HG03521 (cell line): ENCODE results near the gene OGT.
"Not testable (repeated sequence)": the region's sequence is repeated elsewhere in the genome, so short reads cannot be mapped to it uniquely, and the experiment has no call there.

ENCODE experiments used
- ATAC-seq: cut with Tn5 transposase; IDR thresholded peaks from one replicate; pipeline ENCODE4 v1.9.1; 2021; ENCODE audit warnings: mild to moderate bottlenecking, moderate library complexity; ENCODE audit not compliant: unreplicated experiment

Gene OGT

GRCh38 chrX:71537743-71538142 is 4.8 kb downstream of the OGT start:
- ATAC-seq, result no peak

GRCh38 chrX:71540801-71541200 is 7.9 kb downstream of the OGT start:
- peak; percentile 17 for ATAC-seq

DNA sequence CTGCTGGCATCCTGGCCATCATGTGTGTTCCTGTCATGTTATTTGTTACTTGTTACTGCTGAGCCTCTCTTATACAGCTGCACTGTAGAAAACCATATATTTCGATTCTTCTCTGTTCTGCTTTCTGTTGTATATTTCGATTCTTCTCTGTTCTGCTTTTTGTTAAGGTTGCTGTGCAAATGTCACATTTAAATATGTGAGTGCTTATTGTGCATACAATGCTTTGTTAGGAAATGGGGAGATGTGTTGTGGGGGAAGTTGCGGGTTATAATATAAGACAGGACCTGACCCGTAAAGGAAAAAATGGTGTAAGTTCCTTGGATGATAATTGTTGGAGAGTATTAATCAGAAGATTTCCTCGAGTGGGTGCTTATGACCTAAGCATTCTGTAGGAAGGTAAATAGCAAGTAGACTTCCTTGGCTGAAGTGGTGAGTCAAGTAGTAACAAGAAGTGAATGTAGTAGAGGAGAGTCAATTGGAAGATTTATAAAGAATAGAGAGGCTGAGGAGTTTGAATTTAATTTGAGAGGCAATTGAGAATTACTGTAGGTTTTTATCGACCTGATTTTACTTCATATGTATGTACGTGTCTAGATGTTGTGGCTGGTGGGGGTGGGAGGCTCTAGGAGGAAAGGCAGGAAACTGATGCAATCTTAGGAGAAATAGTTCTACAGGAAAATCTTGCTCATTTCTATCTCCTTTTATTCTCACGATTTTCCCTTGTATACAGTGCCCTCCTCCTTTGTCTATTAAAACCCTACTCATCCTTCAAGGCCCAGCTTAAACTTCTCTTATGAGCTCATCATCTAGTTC is 8.5 kb downstream of the OGT start:
- peak; percentile 88 for ATAC-seq

DNA sequence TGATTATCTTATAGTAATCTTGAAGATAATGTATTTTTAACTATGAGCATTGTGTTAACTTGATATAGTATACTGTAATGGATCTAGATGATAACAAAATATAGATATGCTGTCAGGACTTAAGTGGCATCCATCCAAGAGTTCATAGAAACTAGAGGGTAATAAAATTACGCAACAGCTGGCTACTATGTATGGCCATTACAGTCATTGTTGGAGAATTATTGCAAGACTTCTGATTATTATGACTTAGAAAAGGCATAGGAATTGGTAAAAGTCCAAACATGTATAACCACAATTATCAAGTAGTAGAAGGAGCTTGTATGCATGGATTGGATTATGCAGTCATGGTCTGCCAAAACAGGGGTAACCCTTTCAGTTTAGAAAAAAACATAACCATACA is 9.5 kb downstream of the OGT start:
- no peak for ATAC-seq

DNA sequence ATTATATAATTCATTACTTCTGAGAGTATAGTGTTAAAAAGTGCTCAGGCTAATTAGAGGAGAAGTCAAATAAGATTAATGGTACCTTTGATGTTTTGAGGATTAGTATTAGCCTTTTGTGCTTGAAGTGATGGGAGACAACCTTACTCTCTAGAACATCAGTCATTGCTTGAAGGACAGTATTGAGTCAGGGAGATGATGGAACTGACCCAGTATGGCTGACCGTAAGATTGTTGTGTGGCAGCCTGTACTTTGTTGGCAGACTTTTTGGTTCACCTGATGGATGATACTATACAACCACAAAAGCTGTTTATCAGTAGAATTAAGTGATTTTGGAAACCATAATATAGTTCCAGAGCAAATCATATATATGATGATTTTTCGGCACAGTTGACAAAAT is 9.9 kb downstream of the OGT start:
- ATAC-seq, result no peak

GRCh38 chrX:71543316-71543715 is 10.4 kb downstream of the OGT start:
- ATAC-seq, result no peak

GRCh38 chrX:71545364-71545763 is 12.5 kb downstream of the OGT start:
- no peak for ATAC-seq

GRCh38 chrX:71546879-71547278 is 14.0 kb downstream of the OGT start:
- ATAC-seq, result no peak

DNA sequence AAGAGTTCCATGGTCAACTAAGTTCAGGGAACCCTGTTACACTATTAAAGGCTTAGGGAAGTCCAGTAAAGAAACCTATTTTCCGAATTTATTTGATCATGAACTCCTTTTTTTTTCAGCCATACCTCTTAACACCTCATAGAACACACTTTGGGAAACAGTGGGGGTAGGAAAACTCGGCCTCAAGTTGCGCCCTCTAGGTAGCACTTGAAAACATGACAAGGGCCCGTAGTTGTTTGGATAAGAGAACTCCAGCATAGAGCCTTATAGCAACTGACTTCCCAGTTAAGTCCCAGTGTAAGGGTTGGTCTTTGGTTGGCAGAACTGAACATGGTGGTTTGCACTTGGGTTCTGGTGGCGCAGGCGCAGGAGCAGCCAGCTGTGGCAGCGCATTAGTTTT is 14.4 kb downstream of the OGT start:
- ATAC-seq, result no peak

- ATAC-seq, result no peak
These were observed 17.1 kb downstream of the OGT start for GRCh38 chrX:71549986-71550385.

- no peak for ATAC-seq
These were observed 17.7 kb downstream of the OGT start for GRCh38 chrX:71550578-71550977.

- ATAC-seq, result no peak
These were observed 23.1 kb downstream of the OGT start for GRCh38 chrX:71556036-71556435.

GRCh38 chrX:71558920-71559319 is 26.0 kb downstream of the OGT start:
- no peak for ATAC-seq

GRCh38 chrX:71559773-71560172 is 26.9 kb downstream of the OGT start:
- not testable (repeated sequence) for ATAC-seq

GRCh38 chrX:71563921-71564320 is 31.0 kb downstream of the OGT start:
- no peak for ATAC-seq

- no peak for ATAC-seq
These were observed 32.7 kb downstream of the OGT start for GRCh38 chrX:71565474-71566041.

DNA sequence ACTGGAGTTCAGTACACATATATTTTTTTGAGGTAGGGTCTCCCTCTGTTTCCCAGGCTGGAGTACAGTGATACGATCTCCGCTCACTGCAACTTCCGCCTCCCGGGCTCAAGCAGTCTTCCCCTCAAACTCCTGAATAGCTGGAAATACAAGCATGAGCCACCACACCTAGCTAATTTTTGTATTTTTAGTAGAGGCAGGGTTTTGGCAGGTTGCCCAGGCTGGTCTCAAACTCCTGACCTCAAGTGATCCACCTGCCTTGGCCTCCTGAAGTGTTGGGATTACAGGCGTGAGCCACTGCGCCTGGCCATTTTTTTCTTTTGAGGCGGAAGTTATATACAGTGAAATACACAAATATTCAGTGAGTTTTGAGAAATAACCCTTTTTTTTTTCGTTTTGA is 38.5 kb downstream of the OGT start:
- not testable (repeated sequence) for ATAC-seq

GRCh38 chrX:71573590-71573989 is 40.7 kb downstream of the OGT start:
- ATAC-seq, result no peak

- no peak for ATAC-seq
These were observed 44.8 kb downstream of the OGT start for GRCh38 chrX:71577682-71578081.

DNA sequence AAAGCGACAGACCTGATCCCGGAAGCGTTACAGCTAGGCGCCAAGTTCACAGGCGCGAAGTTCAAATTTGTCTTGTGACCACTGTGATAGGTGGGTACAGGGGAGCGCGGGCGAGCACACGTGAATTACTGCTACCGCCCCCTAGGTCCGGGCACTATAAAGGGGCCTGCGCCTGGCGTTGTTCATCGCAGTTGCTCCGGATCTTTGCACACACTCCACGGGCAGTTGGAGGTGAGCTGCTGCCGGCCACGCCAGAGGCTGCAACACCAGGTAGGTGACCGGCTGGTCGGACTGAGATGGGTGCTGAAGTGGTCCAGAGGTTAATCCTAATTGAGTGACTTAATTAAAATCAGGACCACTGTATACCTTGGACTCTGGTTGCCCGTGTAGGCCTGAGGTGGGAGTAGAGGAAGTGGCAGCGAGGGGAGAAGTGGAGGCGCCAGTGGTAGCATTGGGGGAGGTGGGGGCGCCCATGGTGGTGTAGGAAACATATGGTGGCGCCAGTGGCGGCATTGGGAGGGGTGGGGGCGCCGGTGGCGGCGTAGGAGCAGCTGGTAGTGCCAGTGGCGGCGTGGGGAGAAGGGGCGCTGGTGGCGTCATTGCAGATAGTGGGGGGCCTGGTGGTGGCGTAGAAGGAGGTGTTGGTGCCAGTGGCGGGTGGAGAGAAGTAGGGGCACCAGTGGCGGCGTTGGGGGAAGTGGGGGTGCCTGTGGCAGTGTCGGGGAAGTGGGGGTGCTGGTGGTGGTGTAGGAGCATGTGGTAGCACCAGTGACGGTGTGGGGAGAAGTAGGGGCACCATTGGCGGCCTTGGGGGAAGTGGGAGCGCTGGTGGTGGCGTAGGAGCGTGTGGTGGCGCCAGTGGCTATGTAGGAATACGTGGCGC is 45.6 kb downstream of the OGT start, which contains the start of gene GCNA:
Gene GCNA, plus strand, starts transcription at position 185 of the 883 bp plus-strand sequence. CDS start 2,385 bp downstream, outside the sequence.
- no peak for ATAC-seq

DNA sequence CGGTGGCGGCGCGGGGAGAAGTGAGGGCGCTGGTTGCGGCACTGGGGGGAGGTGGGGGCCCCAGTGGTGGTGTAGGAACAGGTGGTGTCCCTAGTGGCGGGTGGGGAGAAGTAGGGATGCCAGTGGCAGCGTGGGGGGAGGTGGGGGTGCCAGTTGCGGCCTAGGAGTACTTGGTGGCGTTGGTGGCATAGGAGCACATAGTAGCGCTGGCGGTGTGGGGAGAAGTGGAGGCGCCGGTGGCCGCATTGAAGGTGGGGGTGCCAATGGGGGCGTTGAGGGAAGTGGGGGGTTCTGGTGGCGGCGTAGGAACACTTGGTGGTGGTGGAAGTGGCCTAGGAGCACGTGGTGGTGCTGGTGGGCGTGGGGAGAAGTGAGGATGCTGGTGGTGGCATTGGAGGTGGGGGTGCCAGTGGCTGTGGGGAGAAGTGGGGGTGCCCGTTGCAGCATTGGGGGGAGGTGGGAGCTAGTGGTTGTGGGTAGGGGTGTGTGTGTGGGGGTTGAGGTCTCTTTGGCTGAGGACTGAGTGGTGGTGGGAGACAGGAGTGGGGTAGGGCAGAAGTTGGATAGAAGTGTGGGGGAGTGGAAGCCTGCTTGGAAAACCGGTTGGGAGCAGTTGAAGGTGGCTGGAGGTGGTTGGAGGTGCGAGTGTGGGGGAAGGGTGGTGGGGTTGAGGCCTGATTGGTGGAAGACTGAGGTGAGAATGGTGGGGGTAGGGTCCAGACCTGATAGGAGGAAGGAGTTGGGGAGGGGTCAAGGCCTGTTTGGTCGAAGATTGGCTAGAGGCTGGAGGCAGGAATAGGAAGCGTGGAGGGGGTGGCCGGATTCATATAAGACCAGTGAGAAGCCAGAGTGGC is 46.5 kb downstream of the OGT start:
- ATAC-seq, result no peak
